GM18907 (cell line): ENCODE data around the gene COQ7.

Experiments used
- ATAC-seq: cut with Tn5 transposase; IDR thresholded peaks from one replicate; pipeline ENCODE4 v1.9.1; 2021; ENCODE audit warnings: mild to moderate bottlenecking, moderate library complexity; ENCODE audit not compliant: unreplicated experiment

The COQ7 gene

DNA sequence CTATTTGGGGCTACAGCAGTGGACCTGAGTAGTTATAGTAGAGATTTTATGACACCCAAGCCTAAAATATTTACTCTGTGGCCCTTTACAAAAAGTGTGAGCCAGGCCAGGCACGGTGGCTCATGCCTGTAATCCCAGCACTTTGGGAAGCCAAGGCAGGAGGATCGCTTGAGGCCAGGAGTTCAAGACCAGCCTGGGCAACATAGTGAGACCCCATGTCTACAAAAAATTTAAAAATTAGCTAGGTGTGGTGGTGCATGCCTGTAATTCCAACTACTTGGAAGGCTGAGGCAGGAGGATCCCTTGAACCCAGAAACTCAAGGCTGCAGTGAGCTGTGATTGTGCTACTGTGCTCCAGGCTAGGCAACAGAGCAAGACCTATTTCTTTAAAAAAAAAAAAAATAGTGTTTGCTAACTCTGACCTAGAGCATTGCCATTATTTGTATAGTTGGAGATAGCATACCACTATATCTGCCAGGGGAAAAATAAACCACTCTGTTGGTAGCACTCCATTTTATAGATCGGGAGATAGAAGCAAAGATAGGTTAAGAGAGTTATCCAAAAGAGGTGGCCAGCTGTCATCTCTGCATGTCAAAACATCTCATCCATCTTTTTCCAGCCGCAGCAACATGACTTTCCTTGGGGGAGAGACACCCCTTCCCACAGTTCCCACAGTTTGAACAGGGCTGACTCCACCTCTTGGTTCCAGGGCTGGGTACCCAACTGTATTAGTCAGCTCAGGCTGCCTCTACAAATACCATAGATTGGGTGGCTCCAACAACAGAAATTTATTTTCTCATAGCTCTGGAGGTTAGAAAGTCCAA, 43.3 kb downstream of the COQ7 start:
- ATAC-seq, result no peak

DNA sequence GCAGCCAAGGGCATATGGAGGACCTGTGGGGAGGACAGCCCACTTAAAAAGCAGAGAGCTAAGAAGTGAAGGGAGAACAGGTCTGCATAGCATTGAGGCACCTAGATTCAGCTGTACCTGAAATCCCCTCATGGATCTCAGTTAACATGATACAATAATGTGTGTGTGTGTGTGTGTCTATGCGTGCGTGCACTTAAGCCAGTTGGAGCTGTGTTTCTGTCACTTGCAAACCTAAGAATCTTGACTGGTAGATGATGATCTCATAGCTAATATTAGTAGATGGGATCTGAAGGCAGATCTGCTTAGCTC, 44.6 kb downstream of the COQ7 start:
- ATAC-seq, result no peak

DNA sequence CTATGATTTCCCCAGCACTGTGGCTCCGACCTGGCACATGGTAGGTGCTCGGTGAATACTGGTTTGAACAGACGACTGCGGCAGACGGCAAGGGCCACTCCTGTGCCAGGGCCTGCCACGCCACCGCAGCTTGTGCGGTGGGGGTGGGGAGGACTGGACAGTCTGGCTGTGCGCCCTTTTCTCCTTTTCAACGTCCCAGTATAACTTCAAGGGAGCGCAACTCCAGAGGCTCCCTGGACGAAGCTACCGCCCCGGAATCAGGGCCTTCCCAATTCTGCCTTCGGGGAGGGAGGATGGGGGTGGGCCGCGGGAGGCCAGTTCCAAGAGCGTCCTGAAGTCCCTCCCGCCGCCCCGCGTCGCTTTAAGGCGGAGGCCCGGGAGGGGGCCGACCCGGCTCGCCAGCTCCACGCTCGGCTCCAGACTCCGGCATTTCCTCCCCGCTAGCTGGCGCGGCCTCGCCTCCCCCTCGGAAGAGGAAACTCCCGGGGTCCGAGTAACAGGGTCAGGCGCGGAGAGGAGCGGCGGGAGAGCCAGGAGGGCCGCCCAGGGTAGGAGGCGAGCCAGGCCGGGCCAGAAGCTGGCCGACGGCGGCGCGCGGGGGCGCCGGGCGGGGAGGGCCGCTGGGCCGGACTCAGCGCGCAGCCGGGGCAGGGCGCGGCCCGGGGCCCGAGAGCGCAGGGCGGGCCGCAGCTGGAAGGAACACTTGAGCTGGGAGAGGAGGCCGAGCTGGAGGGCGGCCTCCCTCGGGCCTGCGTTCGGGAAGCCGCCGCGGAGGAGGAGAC, 46.4 kb downstream of the COQ7 start, which contains the start of gene ITPRIPL2:
Gene ITPRIPL2 (plus strand): TSS at position 388 of the 782 bp plus-strand sequence. CDS start 498 bp downstream, outside the sequence.
- peak; percentile 44 for ATAC-seq

DNA sequence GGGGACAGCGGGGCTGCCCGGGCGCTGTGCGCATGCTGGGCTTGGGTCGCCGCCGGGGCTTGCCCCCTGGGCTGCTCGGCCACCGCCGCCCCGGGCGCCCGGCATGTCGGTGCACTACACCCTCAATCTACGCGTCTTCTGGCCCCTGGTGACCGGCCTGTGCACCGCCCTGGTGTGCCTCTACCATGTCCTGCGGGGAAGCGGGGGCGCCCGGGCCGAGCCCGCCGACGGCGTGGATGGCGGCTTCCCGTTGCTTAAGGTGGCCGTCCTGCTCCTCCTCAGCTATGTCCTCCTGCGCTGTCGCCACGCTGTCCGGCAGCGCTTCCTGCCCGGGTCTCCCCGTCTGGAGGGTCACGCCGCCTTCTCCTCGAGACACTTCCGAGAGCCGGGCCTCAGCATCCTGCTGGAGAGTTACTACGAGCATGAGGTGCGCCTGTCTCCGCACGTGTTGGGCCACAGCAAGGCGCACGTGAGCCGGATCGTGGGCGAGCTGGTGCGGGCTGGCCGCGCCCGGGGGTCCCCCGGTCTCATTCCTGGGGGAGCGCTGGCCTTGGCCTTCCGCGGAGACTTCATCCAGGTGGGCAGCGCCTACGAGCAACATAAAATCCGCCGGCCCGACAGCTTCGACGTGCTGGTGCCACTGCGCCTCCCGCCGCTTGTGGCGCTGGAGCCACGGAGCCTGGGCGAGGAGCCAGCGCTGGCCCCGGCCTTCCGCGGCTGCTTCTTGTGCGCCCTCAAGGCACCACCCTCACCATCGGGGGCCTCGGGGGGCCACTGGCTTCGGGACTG, 47.1 kb downstream of the COQ7 start:
- no peak for ATAC-seq

DNA sequence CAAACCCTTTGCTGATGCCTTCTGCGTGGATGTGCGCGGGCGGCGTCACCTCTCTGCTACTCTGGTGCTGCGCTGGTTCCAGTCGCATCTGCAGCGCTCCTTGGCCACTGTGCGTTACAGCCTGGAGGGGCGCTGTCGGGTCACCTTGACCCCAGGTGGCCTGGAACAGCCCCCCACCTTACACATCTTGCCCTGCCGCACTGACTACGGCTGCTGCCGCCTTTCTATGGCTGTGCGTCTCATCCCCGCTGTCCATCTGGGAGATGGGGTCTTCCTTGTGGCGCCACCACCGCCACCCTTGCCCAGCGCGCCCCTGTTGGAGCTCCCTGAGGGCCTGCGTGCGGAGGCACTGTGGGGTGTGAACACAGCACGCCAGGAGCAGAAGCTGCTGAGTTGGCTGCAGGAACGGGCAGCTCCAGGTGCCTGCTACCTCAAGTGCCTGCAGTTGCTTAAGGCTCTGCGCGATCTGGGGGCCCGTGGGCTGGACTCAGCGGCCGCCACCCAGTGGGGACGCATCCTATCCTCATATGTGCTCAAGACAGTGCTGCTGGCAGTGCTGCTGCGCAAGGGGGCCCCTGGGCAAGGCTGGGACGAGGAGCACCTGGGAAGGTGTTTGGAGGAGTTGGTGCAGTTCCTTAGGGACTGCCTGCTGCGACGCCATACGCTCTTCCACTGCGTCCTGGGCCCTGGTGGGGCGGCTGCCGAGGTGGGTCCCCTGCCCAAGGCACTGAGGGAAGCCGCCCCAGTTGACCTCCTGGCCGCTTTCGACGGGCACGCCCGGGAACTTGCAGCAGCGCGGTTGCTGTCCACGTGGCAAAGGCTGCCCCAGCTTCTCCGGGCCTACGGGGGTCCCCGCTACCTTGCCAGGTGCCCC, 48.0 kb downstream of the COQ7 start:
- no peak for ATAC-seq

DNA sequence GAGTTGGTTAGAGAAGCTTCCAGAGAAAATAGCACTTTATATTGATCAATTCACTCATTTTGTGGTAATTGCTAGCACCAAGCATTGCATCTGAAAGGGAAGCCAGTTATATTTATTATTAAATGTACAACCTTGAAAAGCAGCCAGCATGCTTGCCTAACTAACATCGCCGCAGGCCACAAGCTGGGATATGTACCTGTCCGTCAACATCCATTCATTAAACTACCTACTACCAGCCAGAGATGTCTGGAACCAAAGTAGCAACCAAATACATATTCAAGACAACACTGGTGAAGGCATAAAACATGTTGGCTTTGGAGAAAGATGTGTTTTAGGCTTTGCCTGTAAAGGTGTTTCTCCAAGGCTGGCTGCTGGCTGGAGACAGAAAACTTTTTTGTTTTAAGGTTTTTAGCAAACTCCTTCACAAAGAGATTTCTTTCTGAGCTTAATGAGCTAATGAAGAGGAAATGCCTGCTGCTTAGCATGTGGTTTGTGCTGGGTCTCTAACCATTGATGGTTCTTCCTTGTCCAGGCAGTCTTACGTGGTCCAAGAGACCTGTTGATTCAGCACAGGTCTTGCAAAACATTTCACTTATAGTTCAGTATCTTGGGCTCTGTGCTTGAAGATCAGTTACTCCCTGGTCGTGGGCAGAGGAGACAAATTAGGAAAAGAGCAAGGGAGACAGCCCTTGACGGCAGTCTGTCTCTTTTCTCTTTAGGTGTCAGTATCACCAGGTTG, 49.5 kb downstream of the COQ7 start:
- no peak for ATAC-seq

DNA sequence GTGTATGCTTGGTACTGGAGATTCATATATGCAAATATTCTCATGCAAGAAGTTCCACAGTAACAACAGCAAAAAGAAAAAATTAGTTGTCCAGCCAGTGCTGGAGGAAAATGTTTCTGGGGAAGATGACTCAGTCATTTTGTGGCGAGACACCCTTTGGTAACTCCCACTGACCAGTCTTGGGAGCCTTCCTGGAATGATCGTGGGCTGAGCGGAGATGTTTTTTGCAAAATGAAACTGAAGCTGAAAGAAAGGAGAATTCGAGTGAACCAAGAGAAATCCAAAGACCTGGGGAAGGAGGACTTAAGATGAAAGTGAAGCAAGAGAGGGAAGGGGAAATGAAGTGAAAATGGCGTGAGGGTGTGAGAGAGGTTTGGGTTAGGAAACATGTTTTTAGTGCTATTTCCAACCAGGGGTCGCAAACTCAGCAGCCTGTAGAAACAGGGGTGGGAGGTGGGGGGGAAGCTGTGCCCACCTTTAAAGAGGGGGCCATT, 51.6 kb downstream of the COQ7 start:
- no peak for ATAC-seq

DNA sequence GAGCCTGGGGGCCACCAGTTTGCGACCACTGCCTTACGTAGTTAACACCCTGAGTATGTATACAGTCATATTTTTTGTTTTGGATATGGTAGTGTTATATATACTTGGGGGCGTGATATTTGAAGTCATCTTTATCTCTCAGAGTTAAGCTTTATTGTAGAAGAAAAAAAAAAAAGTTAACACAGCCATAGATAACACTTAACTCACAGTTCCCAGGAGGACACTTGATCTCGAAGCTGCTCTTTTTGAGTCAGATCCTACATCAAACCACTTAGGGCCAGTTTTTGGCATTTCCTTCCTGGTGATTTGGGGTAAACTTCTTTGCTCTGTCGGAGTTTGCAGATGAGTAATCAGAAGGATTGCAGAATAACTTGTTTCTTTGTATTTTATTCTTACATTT, 52.1 kb downstream of the COQ7 start:
- no peak for ATAC-seq

DNA sequence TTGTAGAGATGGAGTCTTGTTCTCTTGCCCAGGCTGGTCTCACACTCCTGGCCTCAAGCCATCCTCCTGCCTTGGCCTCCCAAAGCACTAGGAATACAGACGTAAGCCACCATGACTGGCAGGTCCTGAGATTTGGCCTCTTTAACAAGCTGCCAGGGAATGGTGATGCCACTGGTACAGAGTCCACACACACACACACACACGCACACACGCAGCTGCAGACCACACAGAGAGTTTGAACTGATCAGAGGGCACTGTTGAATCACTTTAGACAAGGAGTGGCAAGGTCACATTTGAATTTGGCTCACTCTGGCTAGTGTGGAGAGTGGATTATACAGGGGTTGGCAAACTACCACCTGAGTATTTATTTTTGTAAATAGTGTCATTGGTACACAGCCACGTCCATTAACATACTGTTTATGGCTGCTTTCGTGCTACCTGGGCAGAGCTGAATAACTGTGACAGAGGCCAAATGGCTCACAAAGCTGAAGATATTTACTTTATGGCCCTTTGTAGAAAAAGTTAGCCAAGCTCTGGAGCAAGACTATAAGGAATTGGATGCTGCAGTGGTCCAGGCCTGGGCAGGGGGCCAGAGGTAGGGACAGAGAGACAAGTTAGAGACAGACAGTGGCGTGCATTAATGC, 56.2 kb downstream of the COQ7 start:
- ATAC-seq, result no peak

DNA sequence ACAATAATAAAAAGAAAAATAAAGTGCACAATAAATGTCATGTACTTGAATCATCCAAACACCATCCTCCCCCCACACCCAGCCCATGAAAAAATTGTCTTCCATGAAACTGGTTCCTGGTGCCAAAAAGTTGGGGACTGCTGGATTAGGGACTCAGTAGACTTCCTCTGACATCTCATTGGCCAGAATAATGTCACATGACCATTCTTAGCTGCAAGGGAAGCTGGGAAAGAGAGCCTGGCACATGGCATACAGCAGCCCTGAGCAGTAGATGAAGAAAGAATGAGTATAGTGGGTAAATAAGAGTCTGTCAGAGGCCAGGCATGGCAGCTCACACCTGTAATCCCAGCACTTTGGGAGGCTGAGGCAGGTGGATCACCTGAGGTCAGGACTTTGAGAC, 58.9 kb downstream of the COQ7 start:
- ATAC-seq, result no peak

DNA sequence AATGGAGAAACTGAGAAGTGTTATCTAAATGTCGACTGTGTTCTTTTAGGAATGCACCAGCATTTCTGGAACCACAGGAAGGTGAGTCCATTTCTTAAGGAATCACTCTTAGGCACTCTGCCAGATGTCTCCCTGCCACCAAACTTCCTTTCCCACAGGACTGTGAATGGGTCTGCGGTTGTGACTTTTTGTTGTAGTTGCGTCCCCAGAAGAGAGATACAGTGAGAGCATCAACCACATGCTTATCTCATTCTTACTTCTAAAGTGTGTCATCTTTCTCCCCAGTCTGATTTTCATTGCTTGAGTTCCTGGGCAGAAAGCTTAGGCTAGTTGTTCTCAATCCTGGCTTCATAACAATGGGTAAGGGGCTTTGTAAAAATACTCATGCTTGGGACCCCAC, 59.8 kb downstream of the COQ7 start:
- ATAC-seq, result peak; percentile 36

DNA sequence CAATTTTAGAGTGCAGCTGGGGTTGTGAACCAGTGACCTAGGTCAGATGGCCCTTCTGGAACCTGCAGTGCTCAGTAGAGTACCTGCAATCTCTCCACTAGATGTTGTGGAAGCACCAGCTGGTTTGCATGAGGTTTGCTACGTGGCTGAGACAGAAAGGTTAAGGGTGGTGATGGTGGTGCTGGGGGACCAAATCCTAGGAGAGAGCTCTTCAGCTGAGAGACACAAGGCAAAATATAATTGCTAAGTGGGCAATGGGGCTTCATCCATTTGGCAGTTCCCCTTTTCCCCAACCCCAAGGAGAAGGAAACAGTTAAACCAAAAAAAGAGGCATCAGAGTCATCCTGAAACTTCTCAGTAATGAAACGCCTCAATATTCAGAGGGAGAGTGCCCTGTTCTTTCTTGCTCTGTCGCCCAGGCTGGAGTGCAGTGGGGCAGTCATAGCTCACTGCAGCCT, 60.3 kb downstream of the COQ7 start:
- peak; percentile 57 for ATAC-seq

DNA sequence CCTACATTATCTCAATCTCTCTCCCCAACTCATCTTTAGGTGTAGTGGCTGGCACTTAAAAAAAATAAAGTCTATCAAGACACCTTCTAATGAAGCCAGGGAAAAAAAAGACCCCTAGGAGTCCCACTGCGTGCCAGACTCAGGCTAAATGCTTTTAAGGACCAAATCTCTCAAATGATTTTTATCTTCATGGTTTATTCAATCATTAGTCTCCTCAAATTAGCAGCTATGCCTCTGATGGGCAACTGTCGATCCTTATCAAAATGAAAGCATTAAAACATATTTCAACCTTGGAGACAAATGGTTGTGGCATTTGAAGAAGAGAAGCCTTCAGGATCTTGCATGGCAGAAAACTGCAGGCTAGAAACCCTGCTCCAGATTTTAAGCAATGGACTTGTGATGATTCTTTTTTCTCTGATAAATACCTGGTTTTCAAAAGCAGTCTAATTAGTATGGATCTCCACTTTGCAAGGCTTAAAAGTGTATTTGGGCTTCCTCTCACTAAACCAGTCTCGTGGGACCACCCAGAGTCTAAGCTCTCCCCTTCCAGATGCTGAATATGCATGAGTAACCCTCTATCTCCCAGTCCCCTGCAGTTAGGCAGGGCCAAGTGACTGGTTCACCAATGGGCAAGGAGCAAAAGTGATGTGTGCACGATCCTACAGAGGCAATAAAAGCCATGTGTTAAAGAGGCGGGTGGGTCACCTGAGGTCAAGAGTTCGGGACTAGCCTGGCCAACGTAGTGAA, 61.2 kb downstream of the COQ7 start:
- ATAC-seq, result no peak
